Measurements from ENCODE around the gene OR2F1.

OR2F1 gene

DNA sequence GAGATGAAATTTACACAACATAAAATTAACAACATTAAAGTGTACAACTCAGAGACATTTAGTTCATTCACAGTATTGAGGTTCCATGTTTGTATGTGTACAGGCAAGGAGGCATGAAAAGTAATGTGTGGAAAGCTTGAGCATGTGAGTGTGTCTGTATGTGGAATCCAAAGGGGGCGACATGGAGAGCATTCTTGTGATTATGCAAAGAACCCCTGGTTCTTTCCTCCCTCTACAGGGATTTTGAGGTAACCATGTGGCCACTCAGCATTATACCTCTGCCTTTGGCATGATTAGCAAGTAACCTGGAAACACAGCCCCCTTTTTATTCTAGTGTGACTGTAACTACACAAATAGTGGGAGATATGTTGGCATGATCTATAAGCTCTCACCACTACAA lies 21.0 kb downstream of the OR2F1 start:
- no peaks in the 10 kb centered on the region for H3K9me3 ChIP-seq
- TF ChIP-seq, protein P1, sequence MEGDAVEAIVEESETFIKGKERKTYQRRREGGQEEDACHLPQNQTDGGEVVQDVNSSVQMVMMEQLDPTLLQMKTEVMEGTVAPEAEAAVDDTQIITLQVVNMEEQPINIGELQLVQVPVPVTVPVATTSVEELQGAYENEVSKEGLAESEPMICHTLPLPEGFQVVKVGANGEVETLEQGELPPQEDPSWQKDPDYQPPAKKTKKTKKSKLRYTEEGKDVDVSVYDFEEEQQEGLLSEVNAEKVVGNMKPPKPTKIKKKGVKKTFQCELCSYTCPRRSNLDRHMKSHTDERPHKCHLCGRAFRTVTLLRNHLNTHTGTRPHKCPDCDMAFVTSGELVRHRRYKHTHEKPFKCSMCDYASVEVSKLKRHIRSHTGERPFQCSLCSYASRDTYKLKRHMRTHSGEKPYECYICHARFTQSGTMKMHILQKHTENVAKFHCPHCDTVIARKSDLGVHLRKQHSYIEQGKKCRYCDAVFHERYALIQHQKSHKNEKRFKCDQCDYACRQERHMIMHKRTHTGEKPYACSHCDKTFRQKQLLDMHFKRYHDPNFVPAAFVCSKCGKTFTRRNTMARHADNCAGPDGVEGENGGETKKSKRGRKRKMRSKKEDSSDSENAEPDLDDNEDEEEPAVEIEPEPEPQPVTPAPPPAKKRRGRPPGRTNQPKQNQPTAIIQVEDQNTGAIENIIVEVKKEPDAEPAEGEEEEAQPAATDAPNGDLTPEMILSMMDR (IDR thresholded peaks at IDR 0.05): no peak
- no peaks in the 10 kb centered on the region for H3K27me3 ChIP-seq
- no peak overlapping the region for H3K4me3 ChIP-seq (ENCODE audit: low read depth in 1 of 2, low read length in 1 of 2)
- no peaks in the 10 kb centered on the region for H3K36me3 ChIP-seq
- H3K4me1 ChIP-seq (ENCODE audit: control insufficient read depth in 1 of 2, insufficient read depth in 1 of 2, low read depth in 1 of 2, low read length in 1 of 2): no peaks in the 10 kb centered on the region
- H3K27ac ChIP-seq: no peak overlapping the region

DNA sequence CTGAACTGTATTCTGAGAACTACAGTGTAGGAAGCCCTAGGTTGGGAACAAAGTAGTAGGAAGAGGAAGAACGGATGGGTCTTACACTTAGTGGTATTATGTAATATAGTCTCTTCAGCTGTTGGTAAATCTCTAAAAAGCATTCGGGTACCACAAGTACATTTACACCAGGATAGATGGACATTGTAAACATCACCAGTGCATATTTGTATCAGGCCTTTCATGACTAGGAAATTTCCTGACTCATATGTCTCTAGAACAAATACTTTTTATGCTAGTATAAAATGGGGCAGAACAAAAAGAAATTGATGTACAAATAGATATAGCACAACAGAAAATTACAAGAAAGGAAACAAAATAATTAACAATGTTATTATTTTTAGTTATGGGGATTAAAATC lies 23.9 kb downstream of the OR2F1 start:
- TF ChIP-seq, protein P1 (IDR thresholded peaks at IDR 0.05): no peak
- no peaks in the 10 kb centered on the region for H3K9me3 ChIP-seq
- no peaks in the 10 kb centered on the region for H3K36me3 ChIP-seq
- H3K27me3 ChIP-seq: no peaks in the 10 kb centered on the region
- H3K4me3 ChIP-seq (ENCODE audit: low read depth in 1 of 2, low read length in 1 of 2): no peak overlapping the region
- H3K4me1 ChIP-seq (ENCODE audit: control insufficient read depth in 1 of 2, insufficient read depth in 1 of 2, low read depth in 1 of 2, low read length in 1 of 2): no peaks in the 10 kb centered on the region
- no peak overlapping the region for H3K27ac ChIP-seq

DNA sequence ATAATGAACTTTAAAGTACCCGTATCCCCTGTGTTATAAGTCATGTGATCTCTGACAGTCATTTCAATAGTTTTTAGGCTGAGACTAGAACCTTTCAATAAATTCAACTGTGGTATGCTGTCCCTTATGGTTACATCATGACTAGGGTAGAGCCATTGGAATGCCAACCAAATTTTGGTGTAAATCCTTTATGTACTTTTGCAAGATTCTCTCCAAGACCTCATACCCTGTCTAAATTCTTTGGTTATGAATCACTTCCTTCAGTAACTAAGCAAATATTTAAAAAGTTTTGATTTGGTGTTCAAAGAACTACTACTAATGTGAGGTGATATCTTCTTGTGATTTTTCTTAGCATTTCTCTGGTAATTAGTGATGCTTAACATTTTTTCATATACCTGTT lies 24.7 kb downstream of the OR2F1 start:
- no peaks in the 10 kb centered on the region for H3K9me3 ChIP-seq
- H3K27ac ChIP-seq: no peak overlapping the region
- no peaks in the 10 kb centered on the region for H3K36me3 ChIP-seq
- H3K4me3 ChIP-seq (ENCODE audit: low read depth in 1 of 2, low read length in 1 of 2): no peak overlapping the region
- H3K27me3 ChIP-seq: no peaks in the 10 kb centered on the region
- no peaks in the 10 kb centered on the region for H3K4me1 ChIP-seq (ENCODE audit: control insufficient read depth in 1 of 2, insufficient read depth in 1 of 2, low read depth in 1 of 2, low read length in 1 of 2)
- TF ChIP-seq, protein P1 (IDR thresholded peaks at IDR 0.05): no peak

DNA sequence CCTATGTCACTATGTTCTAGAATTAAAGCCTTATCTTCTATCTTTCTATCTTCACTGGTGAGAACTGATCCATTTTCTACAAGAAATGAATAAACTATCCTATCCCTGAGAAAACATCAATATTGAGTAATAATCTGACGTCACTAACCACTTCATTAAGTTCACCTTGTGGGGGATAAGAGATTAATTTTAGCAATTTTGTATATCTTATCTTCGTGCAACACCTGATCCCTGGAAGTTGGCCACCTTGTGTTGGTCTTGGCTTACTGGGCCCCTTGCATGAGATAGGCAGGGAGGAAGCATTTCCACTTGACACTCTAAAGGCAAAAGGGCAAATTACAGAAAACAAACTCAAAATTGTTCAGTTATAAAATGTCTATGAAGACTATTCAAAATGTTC lies 25.4 kb downstream of the OR2F1 start:
- no peaks in the 10 kb centered on the region for H3K9me3 ChIP-seq
- no peaks in the 10 kb centered on the region for H3K4me1 ChIP-seq (ENCODE audit: control insufficient read depth in 1 of 2, insufficient read depth in 1 of 2, low read depth in 1 of 2, low read length in 1 of 2)
- TF ChIP-seq, protein P1 (IDR thresholded peaks at IDR 0.05): no peak
- no peak overlapping the region for H3K4me3 ChIP-seq (ENCODE audit: low read depth in 1 of 2, low read length in 1 of 2)
- no peak overlapping the region for H3K27ac ChIP-seq
- H3K27me3 ChIP-seq: no peaks in the 10 kb centered on the region
- no peaks in the 10 kb centered on the region for H3K36me3 ChIP-seq

DNA sequence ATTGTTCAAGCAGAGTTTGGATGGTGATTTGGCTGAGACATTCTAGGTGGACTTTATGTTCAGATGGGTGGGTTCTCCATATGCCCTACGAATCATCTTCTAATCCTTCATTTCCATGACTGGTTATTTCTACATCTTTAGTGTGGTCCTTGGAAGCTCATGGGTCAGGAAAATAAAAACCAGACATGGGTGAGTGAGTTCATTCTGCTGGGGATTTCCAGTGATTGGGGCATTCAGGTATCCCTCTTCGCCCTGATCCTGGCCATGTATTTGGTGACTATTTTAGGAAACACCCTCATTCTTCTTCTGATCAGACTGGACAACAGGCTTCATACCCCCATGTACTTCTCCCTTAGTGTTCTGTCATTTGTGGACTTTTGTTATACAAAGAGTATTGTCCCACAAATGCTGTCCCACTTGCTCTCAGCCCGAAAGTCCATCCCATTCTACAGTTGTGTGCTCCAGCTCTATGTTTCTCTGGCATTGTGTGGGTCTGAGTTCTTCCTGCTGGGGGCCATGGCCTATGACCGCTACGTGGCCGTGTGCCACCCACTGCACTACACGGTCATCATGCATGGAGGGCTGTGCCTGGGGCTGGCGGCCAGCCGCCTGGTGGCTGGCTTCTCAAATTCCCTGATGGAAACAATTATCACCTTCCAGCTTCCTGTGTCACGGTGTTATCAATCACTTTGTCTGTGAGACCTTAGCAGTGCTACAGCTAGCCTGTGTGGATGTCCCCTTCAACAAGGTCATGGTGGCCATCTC lies 26.3 kb downstream of the OR2F1 start:
- no peak overlapping the region for H3K4me3 ChIP-seq (ENCODE audit: low read depth in 1 of 2, low read length in 1 of 2)
- H3K27ac ChIP-seq: no peak overlapping the region
- no peaks in the 10 kb centered on the region for H3K4me1 ChIP-seq (ENCODE audit: control insufficient read depth in 1 of 2, insufficient read depth in 1 of 2, low read depth in 1 of 2, low read length in 1 of 2)
- TF ChIP-seq, protein P1 (IDR thresholded peaks at IDR 0.05): no peak
- no peaks in the 10 kb centered on the region for H3K36me3 ChIP-seq
- no peaks in the 10 kb centered on the region for H3K27me3 ChIP-seq
- no peaks in the 10 kb centered on the region for H3K9me3 ChIP-seq

Measured in neutrophil (primary cell).